Measurements from ENCODE around the gene KCNQ1. TPM values are rescaled to one million over a fixed set of nuclear protein-coding genes. Genes with fewer than 3 reads are reported as not detected.

The KCNQ1 gene
- polyA plus RNA-seq, 3 donors, result 11.5 to 13.4 (median 12.7) TPM

DNA sequence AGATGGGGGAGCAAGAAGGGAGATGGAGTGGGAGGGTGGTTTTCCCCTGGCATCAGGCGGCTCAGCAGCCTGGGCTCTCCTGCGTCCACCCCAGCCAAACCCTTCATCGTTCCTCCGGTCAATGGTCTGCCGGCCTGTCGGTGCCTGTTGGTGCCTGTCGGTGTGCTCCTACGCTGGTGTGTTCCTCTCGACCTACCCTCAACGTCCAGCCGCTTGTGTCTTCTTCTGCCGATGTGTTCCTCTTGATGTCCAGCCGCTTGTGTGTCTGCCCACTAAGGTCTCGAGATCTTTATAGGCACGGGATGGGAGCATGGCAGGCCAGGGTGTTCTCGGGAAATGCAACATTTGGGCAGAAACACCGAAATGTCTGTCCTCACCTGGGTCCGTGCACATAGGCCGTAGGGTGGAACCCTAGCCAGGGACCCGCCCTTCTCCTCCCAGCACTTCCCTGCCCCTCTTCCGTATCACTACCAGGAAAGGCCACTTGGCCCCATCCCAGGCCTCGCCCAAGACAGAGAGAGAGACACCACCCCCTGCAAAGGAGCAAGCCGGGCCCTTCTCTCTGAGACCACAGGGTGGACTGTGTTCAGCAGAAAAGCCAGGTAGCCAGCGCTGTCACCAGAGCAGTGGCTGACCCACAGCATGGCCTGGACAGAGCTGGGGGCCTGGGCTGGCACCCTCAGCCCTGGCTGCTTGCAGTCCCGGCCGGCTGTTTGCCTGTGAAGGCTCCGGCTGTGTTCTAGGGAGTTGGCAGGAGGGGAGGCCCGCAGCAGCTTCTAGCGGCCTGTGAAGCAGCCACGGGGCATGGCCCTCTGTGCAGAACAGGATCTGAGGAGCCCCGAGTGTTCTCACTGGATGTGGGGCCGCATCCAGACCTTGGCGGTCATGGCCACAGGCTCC is 316.6 kb downstream of the KCNQ1 start:
- no peak for DNase-seq

DNA sequence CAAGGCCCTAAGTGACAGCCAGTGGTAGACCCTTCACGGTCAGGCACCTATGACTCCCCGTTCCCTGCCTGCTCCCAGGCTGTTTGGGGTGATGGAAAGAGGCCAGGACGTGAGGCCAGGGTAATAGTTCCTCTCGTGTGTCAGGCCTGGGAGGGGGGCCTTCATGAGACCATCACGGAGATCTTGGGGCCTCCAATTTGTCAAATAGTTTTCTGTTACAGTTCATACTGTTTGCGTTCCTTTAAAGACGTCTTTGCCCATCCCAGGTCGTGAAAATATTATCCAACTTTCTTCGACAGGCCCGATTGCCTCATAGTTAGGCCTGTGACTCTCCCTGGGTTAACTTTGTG is 317.2 kb downstream of the KCNQ1 start:
- no peak for DNase-seq

GRCh38 chr11:2762451-2762850 is 317.6 kb downstream of the KCNQ1 start:
- DNase-seq, result no peak

DNA sequence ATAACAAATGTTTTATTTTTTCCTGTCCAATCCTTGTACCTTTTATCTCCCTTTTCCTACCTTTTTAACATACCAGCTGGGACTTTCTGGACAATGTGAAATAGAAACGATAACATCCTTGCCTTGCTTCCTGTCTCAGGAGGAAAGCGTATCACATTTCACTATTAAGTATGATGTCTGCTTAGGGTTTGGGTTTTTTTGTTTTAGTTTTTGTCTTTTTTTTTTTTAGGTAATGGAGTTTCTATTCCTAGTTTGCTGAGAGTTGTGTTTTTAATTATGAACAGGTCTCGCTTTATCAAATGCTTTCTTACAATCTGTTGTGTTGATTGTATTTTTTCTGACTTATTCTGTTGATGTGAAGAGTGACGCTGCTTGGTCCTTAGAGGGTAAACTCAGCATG is 319.2 kb downstream of the KCNQ1 start:
- no peak for DNase-seq

GRCh38 chr11:2765491-2765890 is 320.7 kb downstream of the KCNQ1 start:
- no peak for DNase-seq

DNA sequence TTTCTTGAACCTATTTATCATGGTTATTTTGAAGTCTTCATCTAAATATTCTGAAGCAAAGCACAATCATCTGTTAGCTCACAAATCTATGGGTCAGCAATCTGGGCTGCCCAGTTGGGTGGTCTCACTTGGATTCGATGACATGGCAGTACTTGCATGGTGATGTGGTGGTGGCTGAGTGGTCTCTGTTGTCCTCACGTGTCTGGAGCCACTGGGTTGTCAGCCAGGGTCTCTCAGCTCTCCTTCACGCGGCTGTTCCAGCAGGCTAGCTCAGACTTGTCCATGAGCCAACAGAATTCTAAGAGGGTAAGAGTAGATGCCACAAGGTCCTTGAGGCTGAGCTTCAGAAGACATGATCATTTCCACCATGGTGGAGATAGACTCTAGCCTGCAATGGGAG is 321.4 kb downstream of the KCNQ1 start:
- no peak for DNase-seq

DNA sequence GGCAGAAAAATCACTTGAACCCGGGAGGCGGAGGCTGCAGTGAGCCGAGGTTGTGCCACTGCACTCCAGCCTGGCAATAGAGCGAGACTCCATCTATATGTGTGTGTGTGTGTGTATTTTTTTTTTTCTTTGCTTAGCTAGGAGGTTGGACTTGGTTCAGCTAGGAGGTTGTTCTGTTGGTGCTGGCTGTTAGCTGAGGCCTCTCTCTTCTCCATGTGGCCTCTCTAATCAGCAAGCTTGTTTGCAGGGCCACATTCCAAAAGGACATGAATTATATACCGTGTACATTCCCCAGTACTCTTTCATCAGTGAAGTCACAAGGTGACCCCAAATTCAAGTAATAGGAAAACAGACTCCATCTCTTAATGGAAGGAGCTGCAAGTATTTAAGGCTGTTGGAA is 322.3 kb downstream of the KCNQ1 start:
- no peak for DNase-seq

- no peak for DNase-seq
Observed at GRCh38 chr11:2767801-2768200, 323.0 kb downstream of the KCNQ1 start.

GRCh38 chr11:2768471-2769408 is 323.9 kb downstream of the KCNQ1 start:
- DNase-seq, result no peak

GRCh38 chr11:2769409-2770095 is 324.7 kb downstream of the KCNQ1 start:
- DNase-seq, result no peak

DNA sequence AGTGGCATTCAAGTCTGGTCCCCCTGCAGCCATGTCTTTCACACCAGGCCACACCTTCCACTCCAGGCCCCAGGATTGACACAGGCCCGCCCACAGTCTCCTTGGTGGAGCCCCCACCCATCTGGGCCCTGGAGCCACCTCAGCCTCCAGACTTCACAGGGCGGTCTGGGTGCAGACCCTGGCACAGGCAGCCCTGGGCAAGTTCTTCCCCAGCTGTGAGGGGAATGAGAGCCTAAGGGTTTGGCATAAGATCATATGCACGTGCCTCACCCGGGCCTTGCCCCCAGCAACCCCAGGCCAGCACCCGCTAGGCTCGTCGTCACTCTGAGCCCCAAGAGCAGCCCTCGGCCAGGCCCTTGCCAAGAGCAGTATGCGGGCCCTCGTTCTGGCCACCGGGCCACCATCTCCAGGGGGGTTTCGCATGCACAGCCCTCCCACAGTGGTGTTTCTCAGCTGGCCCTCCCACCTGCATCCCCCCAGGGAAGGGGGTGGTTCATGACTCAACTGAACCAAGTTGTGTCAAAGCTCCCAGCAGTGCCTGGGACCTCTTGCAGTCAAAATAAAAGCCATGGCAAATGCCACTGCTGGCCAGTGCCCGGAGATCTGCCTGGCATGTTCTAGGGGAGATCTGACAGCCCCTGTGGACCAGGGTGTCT is 325.4 kb downstream of the KCNQ1 start:
- no peak for DNase-seq

- no peak for DNase-seq
Observed at GRCh38 chr11:2770761-2771301, 326.0 kb downstream of the KCNQ1 start.

DNA sequence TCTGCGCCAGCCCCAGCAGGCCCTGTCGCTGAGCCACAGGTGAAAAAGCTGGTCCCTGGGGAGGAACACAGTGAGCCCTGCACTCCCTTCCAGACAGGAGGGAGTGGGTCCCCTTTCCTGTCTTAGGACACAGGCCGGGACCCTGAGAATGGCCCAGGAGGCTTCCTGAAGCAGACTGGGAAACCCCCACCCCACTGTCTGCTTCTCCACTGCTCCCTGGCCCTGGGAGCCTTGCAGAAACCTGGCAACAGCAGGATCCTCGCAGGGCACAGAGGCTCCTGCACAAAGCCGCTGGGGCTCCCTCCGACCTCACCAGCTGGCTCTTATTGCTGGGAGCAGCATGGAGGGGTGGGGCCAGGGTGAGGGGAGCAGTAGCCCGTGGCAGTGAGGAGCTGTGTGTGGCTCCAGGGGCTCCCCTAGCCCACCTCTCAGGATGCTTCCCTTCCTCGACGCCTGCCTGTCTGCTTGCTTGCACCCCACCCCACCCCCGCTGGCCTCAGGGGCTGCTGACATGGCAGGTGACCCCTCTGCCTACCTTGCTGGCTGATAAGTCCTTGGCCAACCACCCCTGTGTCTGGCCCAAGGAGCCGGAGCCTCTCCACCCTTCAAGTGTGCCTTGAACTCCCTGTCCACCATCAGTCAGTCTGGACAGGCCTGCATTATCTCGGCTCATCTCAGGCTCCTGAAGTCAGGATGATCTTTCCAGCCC is 327.1 kb downstream of the KCNQ1 start:
- no peak for DNase-seq

- DNase-seq, result no peak
Observed at GRCh38 chr11:2772544-2773031, 327.8 kb downstream of the KCNQ1 start.

GRCh38 chr11:2774173-2775082 is 329.6 kb downstream of the KCNQ1 start:
- DNase-seq, result no peak

- no peak for DNase-seq
Observed at GRCh38 chr11:2775083-2775625, 330.3 kb downstream of the KCNQ1 start.

DNA sequence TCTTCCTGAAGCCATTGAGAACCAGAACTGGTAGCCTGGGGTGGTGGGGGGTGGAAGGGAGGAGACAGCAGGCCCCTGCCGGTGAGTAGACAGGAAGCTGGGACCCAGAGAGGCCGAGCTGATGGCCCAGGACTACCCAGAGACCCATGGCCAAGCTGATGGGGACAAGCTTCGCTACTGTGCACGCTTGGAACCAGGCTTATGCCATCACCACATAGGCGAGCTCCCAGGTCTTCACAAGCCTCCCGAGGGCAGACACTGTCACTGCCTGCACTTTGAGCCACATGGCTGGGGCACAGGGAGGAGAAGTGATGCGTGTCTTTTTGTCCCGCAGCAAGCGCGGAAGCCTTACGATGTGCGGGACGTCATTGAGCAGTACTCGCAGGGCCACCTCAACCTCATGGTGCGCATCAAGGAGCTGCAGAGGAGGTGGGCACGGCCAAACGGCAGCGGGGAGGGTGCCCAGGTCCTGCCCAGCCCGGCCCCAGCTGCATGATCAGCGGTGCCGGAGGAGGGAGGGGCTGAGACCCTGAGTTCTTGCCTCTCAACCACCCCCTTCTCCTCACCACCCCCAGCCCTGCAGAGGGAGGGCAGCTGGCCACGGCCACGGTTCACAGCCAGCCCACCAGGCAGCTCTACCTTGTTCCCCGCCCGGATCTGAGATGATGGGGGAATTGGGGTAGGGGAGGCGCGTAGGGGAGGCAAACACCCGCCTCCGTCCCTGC is 331.0 kb downstream of the KCNQ1 start:
- DNase-seq, result no peak

GRCh38 chr11:2776351-2777061 is 331.7 kb downstream of the KCNQ1 start:
- DNase-seq, result no peak
